Measurements from ENCODE around the gene PARD3B.

GRCh38 chr2:204730603-204731002 is 185.3 kb downstream of the PARD3B start:
- TF ChIP-seq CTCF (IDR thresholded peaks at IDR 0.05; ENCODE audit: low read length) = no peak
- no peak for TF ChIP-seq EZH2 (optimal IDR thresholded peaks at IDR 0.05; ENCODE audit: low read depth, low read length)

Data from MM.1S (cell line).